Epidermal melanocyte (primary cell): Measurements from ENCODE around the gene FUT7.

Experiments
- DNase-seq: peaks from one replicate; pipeline ENCODE4 v3.0.0; 2011; ENCODE audit warnings: low spot score; ENCODE audit not compliant: insufficient read length

FUT7 gene

DNA sequence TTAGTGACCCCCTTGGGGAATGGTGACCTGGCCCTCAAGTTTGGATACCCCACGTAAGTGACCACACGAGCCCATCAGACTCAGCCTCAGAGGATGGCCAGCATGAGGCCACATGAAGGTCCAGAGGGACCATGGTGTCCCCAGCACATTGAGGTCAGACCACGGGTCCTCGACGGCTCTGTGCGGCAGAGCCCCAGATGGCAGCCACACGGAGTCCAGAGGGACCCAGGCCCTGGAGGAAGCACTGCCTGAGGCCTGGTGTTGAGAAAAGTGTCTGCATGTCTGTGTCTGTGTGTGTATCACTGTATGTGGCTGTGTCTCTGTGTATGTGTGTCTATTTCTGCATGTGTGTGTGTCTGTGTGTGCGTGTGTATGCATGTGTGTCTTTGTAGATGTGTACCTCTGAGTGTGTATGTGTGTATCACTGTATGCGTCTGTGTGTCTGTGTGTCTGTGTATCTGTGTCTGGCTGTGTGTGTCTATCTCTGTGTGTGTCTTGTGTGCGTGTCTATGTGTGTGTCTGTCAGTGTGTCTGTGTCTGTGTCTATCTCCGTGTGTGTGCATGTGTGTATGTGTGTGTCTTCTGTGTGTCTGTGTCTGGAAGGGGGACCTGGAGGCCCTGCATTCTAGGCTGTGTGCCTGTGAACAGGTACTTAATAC lies 48.1 kb downstream of the FUT7 start:
- DNase-seq = no peak

DNA sequence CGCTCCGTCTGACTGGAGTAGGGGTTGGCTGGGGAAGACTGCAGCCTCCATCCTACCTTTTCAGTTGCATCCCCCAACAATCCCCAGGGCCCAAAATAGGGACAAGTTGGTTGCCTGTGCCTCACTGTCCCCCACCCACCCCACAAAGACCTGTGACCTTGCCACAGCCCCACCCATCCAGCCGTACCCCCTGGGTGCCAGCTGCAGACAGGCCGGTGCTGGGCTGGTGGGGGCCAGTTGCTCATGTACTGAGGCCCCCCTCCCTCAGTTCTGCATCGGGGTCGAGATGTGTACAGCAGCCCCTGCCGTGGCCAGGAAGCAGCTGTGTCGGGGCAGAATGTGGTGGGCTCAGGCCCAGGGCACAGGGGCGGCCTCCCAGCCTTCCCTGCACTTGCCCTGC lies 48.7 kb downstream of the FUT7 start:
- DNase-seq = no peak

DNA sequence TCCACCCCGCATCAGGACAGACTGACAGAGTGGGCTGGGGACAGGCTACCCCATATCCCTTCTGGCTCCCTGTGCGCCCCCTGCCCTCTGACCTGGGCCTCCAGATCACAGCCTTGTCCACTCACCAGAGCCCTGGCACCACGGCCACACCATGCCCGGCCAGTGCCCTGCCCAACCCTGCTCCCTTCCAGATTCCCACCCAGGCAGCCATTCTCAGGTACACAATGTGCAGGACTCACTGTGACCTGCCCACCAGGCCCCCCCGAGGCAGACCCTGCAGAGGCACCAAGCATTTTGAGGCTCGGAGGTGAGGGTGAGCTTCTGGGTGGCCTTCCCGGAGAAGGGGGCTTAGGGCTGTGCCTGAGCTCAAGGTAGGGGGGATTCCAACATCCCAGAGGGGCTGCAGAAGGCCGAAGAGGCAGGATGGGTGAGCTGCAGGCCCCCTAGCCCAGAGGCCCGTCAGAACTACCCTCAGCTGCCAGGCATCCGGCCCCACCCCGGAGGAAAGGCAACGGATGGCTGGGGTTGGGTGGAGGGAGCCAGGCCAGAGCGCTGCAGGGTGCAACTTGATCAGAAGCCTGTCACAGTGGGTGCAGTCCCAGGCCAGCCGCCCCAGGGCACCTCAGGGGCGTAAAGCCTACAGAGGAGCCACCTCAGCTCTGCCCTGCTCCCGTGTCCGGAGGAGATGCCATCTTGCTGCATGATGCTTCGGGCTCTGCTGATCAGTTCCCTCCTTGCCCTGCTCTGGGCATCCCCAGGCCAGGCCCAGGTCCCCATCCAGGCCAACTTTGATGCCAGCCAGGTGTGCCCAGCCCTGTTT lies 49.4 kb downstream of the FUT7 start, which contains the start of gene LCNL1:
Gene LCNL1 (plus strand): TSS at position 762 of the 820 bp plus-strand sequence. CDS start 594 bp downstream, outside the sequence.
- no peak for DNase-seq

DNA sequence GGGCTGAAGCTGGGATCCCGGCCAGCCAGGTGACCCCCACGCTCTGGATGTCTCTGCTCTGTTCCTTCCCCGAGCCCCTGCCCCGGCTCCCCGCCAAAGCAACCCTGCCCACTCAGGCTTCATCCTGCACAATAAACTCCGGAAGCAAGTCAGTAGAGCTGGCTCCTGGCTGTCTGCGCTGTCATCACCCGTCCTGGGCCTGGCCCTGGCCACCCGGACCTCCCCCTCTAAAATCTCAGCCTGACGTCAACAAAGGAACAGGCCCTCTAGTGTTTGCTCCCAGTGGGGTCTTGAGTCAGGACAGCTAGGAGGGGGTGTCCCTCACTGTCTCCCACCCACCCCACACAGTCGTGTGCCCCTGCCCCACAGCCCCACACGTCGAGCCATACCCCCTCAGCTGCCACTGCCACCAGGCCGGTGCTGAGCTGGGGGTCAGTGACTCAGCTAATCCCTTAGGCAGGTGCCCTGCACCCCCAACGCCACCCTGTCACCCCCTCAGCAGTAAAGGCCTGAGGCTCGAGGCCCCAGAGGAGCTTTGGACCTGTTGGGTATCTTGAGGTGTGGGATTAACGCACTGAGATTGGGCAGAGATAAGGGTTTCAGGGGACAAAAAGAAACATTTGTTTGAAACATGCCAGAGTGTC lies 50.2 kb downstream of the FUT7 start:
- no peak for DNase-seq

DNA sequence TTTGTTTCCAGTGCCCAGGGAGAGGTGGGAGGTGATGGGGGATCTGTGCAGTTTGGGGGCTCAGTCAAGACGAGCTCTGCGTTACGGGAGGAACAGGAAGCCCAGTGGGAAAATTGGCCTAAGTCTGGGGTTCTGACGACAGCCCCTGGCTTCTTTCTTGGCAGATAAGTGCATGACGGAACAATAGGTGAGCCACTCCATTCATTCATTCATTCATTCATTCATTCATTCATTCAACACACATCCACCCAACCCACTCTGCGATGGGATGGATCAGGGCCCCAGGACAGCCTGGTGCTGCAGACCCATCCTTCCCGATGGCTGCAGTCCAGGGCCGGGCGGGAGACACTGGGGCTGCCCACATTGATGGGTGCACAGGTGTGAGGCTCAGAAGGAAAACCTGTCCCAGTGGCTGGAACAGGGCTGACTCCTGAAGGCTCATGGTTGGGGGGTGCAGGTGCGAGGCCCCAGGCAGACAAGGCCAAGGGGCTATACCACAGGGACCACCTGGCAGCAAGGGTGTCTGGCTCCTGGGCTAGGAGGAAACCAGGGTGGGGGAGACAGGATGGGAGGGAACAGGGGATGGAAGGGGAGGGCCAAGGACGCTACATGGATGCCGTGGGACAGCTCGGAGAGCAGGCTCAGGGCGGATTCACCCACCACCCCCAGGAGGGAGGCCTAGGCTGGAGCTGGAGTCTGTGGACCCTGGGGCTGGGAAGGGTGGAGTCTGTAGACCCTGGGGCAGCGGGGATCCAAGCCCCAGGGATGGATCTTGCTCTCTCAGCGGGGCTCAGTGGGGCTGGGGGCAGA lies 51.0 kb downstream of the FUT7 start:
- no peak for DNase-seq
